NOMO-1 treated with dmso at 0.1 percent for 144 hours (cell line): ENCODE results near the gene CTSS.
A peak's percentile ranks its signal among the peaks of the same experiment; 100 is the strongest.
"Not testable (repeated sequence)": the region's sequence is repeated elsewhere in the genome, so short reads cannot be mapped to it uniquely, and the experiment has no call there.

Experiments used
- DNase-seq: peaks from one replicate; lab custom pipeline; 2025; ENCODE audit not compliant: unreplicated experiment; lab: John Stamatoyannopoulos, UW

The CTSS gene

GRCh38 chr1:150775931-150776505 is 10.4 kb upstream of the CTSS start:
- not testable (repeated sequence) for DNase-seq

- DNase-seq, result no peak
Measured at GRCh38 chr1:150775276-150775675, 9.7 kb upstream of the CTSS start.

- no peak for DNase-seq
Measured at GRCh38 chr1:150772326-150772725, 6.7 kb upstream of the CTSS start.

GRCh38 chr1:150767704-150768103 is 2.1 kb upstream of the CTSS start:
- DNase-seq, result not testable (repeated sequence)

GRCh38 chr1:150765977-150766301 is 361 bp upstream of the CTSS start:
- not testable (repeated sequence) for DNase-seq

GRCh38 chr1:150764617-150765101 is 919 bp downstream of the CTSS start:
- DNase-seq, result no peak

GRCh38 chr1:150763018-150763417 is 2.6 kb downstream of the CTSS start:
- no peak for DNase-seq

GRCh38 chr1:150762552-150762951 is 3.0 kb downstream of the CTSS start:
- no peak for DNase-seq

- no peak for DNase-seq
Measured at GRCh38 chr1:150761801-150762200, 3.8 kb downstream of the CTSS start.

- DNase-seq, result peak; percentile 26
Measured at GRCh38 chr1:150760013-150760412, 5.6 kb downstream of the CTSS start.

GRCh38 chr1:150753416-150753815 is 12.2 kb downstream of the CTSS start:
- no peak for DNase-seq

GRCh38 chr1:150751443-150751842 is 14.1 kb downstream of the CTSS start:
- no peak for DNase-seq

- DNase-seq, result no peak
Measured at GRCh38 chr1:150749720-150750311, 15.8 kb downstream of the CTSS start.

GRCh38 chr1:150748878-150749719 is 16.5 kb downstream of the CTSS start:
- no peak for DNase-seq

GRCh38 chr1:150730130-150730721 is 35.4 kb downstream of the CTSS start:
- DNase-seq, result no peak

- DNase-seq, result no peak
Measured at GRCh38 chr1:150724336-150724735, 41.2 kb downstream of the CTSS start.

GRCh38 chr1:150720703-150721102 is 44.9 kb downstream of the CTSS start, which contains the start of gene HORMAD1:
TSS of gene HORMAD1 (minus strand) at chr1:150720895. CDS start at chr1:150719505, 1,390 bp downstream.
- DNase-seq, result no peak

GRCh38 chr1:150720098-150720497 is 45.5 kb downstream of the CTSS start:
- DNase-seq, result no peak

GRCh38 chr1:150718225-150718891 is 47.2 kb downstream of the CTSS start:
- DNase-seq, result no peak

GRCh38 chr1:150709031-150709430 is 56.5 kb downstream of the CTSS start:
- not testable (repeated sequence) for DNase-seq

GRCh38 chr1:150708595-150708994 is 57.0 kb downstream of the CTSS start:
- no peak for DNase-seq
